GM11168 (cell line): ENCODE measurements around the gene SYT17.

Experiments used
- in situ Hi-C: fragments of 300-500 bp; cut with MboI; formaldehyde crosslinking; loops from one replicate; pipeline ENCODE4 v1.12.0; 2022; ENCODE audit warnings: low sequenced_read_pairs; ENCODE audit not compliant: unreplicated experiment

SYT17 gene

GRCh38 chr16:19203374-19203966 lies 35.4 kb downstream of the SYT17 start:
- in situ Hi-C loops, result no loop called here

DNA sequence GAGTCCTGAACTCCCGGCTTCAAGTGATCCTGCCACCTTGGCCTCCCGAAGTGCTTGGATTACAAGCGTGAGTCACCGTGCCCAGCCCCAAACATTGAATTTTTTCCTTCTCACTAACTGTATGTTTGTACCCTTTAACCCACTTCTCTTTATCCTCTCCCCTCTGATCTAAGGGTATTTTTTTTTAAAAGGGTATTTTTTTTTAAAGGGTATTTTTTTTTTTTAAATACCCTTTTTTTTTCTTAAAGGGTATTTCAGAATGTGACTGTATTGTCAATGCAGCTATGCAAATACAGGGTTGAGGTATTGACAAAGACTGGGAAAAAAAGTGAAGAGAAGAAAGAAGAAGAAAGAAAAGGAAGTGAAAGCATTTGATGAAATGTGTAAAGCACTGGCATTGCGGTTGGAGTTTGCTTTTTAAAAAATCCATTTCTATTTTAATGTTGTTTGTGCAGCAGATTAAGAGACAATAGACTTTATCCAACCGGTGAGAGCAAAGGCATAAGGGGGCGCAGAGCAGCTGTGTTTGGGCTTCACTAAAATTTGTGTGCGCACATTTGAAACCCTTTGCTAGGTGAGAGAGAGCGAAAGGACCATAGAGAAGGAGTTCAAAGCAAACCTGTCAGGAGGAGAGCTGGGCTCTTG lies 42.4 kb downstream of the SYT17 start:
- in situ Hi-C loops, result no loop called here

DNA sequence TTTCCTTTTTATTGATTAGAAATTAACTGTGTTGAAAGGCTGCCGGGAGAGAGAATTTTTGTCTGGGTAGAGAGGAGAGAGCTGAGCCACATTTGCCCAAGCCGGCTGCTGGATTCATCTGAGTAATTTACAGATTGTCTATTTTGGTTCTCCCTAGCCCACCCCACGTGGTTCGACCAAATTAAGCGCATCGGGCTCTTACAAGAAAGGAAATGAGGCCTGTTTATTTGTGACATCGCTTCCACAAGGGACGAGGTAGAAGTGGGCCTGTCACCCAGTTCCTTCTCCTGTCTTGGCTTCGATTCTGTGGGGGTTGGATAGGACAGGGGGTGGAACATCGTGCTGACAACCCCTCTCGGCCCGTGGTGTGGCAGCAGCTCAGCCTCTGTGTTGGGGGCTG lies 42.9 kb downstream of the SYT17 start:
- in situ Hi-C loops, result no loop called here

- in situ Hi-C loops, result no loop called here
These were observed 44.0 kb downstream of the SYT17 start for GRCh38 chr16:19212059-19212458.

DNA sequence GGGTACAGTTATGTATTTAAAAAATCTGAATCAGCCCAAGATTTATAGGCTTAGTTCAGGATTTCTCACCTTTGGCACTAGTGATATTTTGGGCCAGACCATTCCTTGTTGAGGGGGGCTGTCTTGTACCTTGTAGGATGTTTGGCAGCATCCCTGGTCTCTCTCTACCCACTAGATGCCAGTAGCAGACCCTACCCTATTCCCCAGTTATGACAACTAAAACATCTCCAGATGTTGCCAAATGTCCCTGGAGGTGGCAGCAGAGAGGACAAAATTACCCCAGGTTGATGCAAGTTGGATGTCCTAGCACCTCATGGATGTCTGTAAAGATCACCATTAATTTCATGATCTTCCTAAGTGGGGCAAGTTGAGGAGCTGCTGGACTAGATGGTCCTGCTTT lies 45.8 kb downstream of the SYT17 start:
- in situ Hi-C loops, result no loop called here

- in situ Hi-C loops, result no loop called here
These were observed 47.7 kb downstream of the SYT17 start for GRCh38 chr16:19215705-19216104.

GRCh38 chr16:19218581-19218980 lies 50.5 kb downstream of the SYT17 start:
- in situ Hi-C loops, result no loop called here

- in situ Hi-C loops, result no loop called here
These were observed 51.8 kb downstream of the SYT17 start for GRCh38 chr16:19219836-19220235.

DNA sequence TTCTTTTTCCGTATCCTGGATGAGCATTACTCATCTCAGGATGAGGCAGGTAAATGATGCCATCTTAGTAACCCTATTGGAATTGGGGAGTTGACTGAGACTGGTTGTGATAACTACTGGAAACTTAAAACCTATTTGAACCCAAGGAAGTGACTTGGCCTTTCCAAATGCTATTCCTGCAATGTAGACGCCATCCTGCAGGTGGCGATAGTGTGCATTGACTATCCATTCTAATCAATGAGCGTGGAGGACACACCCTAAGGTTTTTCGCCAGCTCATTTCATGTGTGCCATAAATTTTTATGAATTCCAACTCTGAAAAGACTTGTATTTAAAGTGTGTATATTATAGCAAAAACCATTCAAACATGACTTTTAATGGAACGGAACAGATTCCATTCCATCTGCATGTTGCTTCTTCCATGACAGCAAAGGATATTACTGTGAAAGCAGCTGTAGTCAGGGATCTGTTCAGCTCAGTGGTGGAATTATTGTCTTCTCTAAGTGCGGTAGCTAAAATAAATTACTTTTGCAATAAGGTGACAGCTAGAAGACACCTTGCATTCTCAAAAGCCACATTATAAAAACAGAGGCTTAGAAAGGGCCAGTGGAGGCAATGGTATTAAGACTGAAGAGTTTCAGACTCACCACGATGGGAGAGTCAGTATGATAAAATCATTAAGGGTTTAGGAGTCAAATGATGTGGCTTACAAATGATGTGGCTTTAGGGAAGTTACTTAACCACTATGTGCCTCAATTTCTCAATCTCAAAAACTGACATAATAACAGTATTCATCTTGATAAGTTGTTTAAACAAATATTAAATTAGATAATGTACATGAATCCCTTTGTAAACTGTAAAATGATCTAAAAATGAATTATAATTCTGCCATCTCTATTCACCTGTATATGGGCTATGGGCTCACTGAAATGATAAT lies 55.5 kb downstream of the SYT17 start:
- in situ Hi-C loops, result no loop called here

GRCh38 chr16:19225651-19226050 lies 57.6 kb downstream of the SYT17 start:
- in situ Hi-C loops, result no loop called here

DNA sequence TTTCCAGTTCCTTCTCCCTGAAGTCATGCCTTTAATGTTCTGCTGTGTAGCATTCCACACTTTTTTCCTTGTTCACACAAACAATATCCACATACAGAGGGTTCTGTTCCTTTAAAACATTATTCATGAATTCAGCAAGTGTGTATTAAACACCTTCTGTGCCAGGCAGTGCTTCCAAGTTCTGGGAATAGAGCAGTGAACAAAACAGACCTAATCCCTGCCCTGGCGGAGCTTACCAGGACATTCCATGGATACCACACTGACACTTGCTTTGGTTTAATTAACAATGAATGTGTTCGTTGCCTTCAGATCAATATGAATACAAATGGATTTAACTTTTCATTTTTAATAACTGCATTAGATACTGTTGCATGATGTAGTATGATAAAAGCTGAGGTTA lies 59.6 kb downstream of the SYT17 start:
- in situ Hi-C loops, result no loop called here

DNA sequence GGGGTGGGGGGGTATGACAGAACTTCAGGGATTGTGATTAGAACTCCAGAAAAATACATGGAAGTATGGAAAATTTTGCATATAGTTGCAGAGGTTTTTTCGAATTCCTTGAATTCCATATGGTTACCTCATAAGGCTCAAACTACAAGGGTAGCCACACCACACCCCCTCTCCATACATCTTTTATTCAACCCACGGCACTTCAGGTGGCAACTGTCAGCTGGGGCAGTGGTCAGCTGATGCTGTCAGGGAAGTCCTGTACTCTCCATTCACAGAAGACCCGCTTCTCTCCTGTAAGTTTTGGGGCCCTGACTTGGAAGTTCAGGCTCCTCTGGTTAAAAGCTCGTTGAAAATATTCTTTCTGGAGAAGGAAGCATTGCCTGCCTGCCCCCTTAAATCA lies 60.0 kb downstream of the SYT17 start:
- in situ Hi-C loops, result no loop called here

- in situ Hi-C loops, result no loop called here
These were observed 60.5 kb downstream of the SYT17 start for GRCh38 chr16:19228575-19228974.

DNA sequence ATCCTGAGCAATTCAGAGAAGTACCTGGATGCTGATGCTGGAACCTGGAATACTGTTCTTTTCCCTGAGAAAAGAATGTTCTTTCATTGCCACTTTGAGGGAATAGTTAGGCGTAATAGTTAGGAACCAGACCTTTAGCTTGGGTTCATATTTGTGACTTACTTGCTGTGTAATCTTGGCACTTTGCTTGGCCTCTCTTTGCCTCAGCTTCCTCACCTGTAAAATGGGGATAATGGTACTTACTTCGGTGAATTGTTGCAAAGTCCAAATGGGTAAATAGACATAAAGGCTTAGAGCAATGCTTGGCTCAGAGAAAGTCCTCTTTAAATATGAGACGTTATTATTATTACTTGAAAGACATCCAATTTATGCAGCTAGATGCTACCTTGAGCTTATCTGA lies 62.5 kb downstream of the SYT17 start:
- in situ Hi-C loops, result no loop called here

- in situ Hi-C loops, result no loop called here
These were observed 63.8 kb downstream of the SYT17 start for GRCh38 chr16:19231881-19232280.

- in situ Hi-C loops, result no loop called here
These were observed 64.9 kb downstream of the SYT17 start for GRCh38 chr16:19232988-19233387.

DNA sequence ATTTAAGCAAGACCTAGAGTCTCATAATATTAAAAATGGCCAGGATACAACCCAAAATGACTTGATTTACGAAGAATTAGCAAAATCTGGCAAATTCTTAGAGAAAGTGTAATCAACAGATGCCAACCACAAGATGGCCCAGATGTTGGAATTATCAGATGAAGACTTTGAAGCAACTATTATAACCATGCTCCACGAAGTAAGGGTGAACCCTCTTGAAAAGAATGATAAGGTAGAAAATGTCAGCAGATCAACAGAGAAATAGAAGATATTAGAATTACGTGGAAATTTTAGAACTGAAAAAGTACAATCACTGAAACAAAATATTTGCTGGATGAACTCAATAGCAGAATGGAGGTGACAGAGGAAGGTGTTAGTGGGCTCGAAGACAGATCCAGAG lies 67.4 kb downstream of the SYT17 start:
- in situ Hi-C loops, result no loop called here

DNA sequence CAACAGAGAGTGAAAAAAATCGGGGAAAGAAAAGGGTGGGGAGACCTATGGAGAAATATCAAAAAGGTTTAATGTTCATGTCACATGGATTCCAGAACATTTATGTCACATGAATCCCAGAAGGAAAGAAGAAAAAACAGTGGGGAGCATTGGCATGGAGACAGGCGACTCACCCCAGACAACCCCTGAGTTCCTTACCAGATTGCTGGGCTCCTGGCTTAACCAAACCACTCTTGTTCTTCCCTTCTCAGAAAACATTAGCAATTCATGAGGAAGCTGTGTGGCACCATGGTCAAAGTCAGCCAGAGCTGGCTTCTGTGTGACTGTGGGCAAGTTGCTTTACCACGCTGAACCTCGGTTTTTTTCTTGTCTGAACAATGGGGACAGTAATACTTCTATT lies 67.8 kb downstream of the SYT17 start:
- in situ Hi-C loops, result no loop called here

DNA sequence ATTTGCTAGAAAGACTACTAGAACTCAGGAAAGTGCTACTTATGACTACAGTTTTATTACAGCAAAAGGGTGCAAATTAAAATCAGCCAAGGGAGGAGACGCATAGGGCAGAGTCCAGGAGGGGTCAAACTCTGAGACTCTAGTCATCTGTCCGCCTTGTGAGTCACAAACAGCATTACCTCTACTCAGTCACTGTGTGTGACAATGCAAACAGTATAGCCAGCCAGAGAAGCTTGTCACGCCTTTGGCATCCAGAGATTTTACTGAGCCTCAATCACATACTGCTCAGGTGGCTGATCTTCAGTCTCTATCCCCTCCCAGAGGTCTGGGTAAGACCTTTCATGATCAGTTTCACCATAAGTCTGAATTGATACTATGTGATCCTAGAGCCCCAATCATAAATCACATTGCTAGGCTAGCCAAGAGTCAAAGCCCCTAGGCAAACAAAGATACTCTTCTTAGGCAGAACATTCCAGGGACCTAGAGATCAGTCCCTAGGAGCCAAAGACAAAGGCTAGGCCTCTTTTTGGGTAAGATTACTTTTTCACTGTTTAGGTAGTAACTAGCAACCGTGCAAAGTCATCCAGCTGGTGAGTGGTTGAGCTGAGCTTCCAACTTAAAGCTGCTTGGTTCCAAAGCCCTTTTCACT lies 68.6 kb downstream of the SYT17 start:
- in situ Hi-C loops, result no loop called here

GRCh38 chr16:19238406-19238805 lies 70.4 kb downstream of the SYT17 start:
- in situ Hi-C loops, result no loop called here
